ENCODE results near the gene DENND2A. TPM values are rescaled to one million over a fixed set of nuclear protein-coding genes. Genes with fewer than 3 reads are reported as not detected.
"Not testable (repeated sequence)": the region's sequence is repeated elsewhere in the genome, so short reads cannot be mapped to it uniquely, and the experiment has no call there.

The DENND2A gene
- total and polyA plus RNA-seq, 4 donors, result 1.2 to 7.4 (median 2.3) TPM

- H3K9me3 ChIP-seq (ENCODE audit: control insufficient read depth in 4 of 4, low read length in 3 of 4), result no peaks in the 10 kb centered on the region
- no peak for TF ChIP-seq CTCF (IDR thresholded peaks at IDR 0.05; ENCODE audit: low read depth, low read length, missing input control)
- no peak for TF ChIP-seq HNF4G (IDR thresholded peaks at IDR 0.05)
- TF ChIP-seq TAF1 (conservative IDR thresholded peaks at IDR 0.05), result no peak
- TF ChIP-seq RAD21 (IDR thresholded peaks at IDR 0.05), result no peak
- no peak for TF ChIP-seq YY1 (IDR thresholded peaks at IDR 0.05)
- no peak for TF ChIP-seq FOXA1 (IDR thresholded peaks at IDR 0.05)
- TF ChIP-seq HNF4A (conservative IDR thresholded peaks at IDR 0.05), result no peak
- TF ChIP-seq ATF3 (IDR thresholded peaks at IDR 0.05), result no peak
- no peak for TF ChIP-seq MAX (IDR thresholded peaks at IDR 0.05)
- no peak for TF ChIP-seq SP1 (IDR thresholded peaks at IDR 0.05)
- TF ChIP-seq REST (IDR thresholded peaks at IDR 0.05), result no peak
- TF ChIP-seq JUND (IDR thresholded peaks at IDR 0.05), result no peak
- TF ChIP-seq EGR1 (IDR thresholded peaks at IDR 0.05; ENCODE audit: low read depth in 2 of 2), result no peak
- no peak for TF ChIP-seq GABPA (IDR thresholded peaks at IDR 0.05 in 1 of 2, conservative IDR thresholded peaks at IDR 0.05 in 1 of 2)
- TF ChIP-seq FOXA2 (IDR thresholded peaks at IDR 0.05), result no peak
- no peak for TF ChIP-seq NR2F2 (IDR thresholded peaks at IDR 0.05)
- no peak for TF ChIP-seq RXRA (IDR thresholded peaks at IDR 0.05)
Measured at GRCh38 chr7:140557069-140557468, 83.5 kb downstream of the DENND2A start.

GRCh38 chr7:140553236-140553635 lies 87.4 kb downstream of the DENND2A start:
- H3K27me3 ChIP-seq (ENCODE audit: control insufficient read depth in 4 of 4, insufficient read depth in 4 of 4, low read length in 3 of 4); H3K9me3 ChIP-seq (ENCODE audit: control insufficient read depth in 4 of 4, low read length in 3 of 4); H3K4me3 ChIP-seq (ENCODE audit: low read depth in 1 of 3, low read length in 3 of 3); H3K27ac ChIP-seq (ENCODE audit: low read depth in 1 of 2, low read length in 2 of 2); H3K4me1 ChIP-seq (ENCODE audit: control insufficient read depth in 4 of 4, insufficient read depth in 4 of 4, low read length in 3 of 4); H3K36me3 ChIP-seq (ENCODE audit: control insufficient read depth in 4 of 4, insufficient read depth in 3 of 4, low read depth in 1 of 4, low read length in 3 of 4); H3K9ac ChIP-seq (ENCODE audit: low read depth in 1 of 2, low read length in 2 of 2); DNase-seq (ENCODE audit: low spot score): not testable (repeated sequence)
- 91% methylated on average over 10 of the region's 10 CpGs for WGBS

More at GRCh38 chr7:140557069-140557468, 83.5 kb downstream of the DENND2A start:
- no peaks in the 10 kb centered on the region for H3K27me3 ChIP-seq (ENCODE audit: control insufficient read depth in 4 of 4, insufficient read depth in 4 of 4, low read length in 3 of 4)
- no peak overlapping the region for H3K9ac ChIP-seq (ENCODE audit: low read depth in 1 of 2, low read length in 2 of 2)
- no peak for DNase-seq (ENCODE audit: low spot score)
- H3K4me1 ChIP-seq (ENCODE audit: control insufficient read depth in 4 of 4, insufficient read depth in 4 of 4, low read length in 3 of 4), result no peaks in the 10 kb centered on the region
- WGBS, result 95% methylated on average over 6 of the region's 6 CpGs
- no peaks in the 10 kb centered on the region for H3K36me3 ChIP-seq (ENCODE audit: control insufficient read depth in 4 of 4, insufficient read depth in 3 of 4, low read depth in 1 of 4, low read length in 3 of 4)
- H3K27ac ChIP-seq (ENCODE audit: low read depth in 1 of 2, low read length in 2 of 2), result no peak overlapping the region
- no peak overlapping the region for H3K4me3 ChIP-seq (ENCODE audit: low read depth in 1 of 3, low read length in 3 of 3)

Measured in liver (tissue), 9 donors.